ENCODE data around the gene RNF103. TPM values are rescaled to one million over a fixed set of nuclear protein-coding genes. Genes with fewer than 3 reads are reported as not detected.

Gene RNF103
- total and polyA plus RNA-seq, 4 donors: 15.4 to 38.2 (median 19.4) TPM

DNA sequence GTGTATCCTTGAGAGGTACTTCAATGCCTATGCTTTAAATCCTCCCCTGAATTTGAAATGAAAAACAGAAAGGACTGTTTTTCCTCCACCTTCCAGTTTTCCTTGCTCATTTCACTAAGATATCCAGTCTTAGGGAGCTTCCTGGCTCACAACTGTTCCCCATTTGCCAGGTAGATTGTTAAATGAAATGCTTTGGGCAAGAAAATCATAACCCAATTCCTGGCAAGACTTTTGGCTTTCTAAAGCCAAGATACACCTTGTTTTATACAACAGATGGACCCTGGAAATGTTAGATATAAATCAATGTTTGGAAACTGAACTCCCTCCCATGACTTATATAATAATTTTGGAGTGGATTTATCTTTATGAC is 56.9 kb downstream of the RNF103 start:
- H3K4me3 ChIP-seq (ENCODE audit: low read depth in 1 of 3, low read length in 3 of 3): no peak overlapping the region
- H3K36me3 ChIP-seq (ENCODE audit: control insufficient read depth in 4 of 4, insufficient read depth in 3 of 4, low read depth in 1 of 4, low read length in 3 of 4): no peaks in the 10 kb centered on the region
- no peak overlapping the region for H3K9ac ChIP-seq (ENCODE audit: low read depth in 1 of 2, low read length in 2 of 2)
- H3K27ac ChIP-seq (ENCODE audit: low read depth in 1 of 2, low read length in 2 of 2): no peak overlapping the region
- no peak for DNase-seq (ENCODE audit: low spot score)
- H3K27me3 ChIP-seq (ENCODE audit: control insufficient read depth in 4 of 4, insufficient read depth in 4 of 4, low read length in 3 of 4): no peaks in the 10 kb centered on the region
- peaks cover 0 to 10% (median 6%) of the 10 kb centered on the region in 4 donors for H3K4me1 ChIP-seq (ENCODE audit: control insufficient read depth in 4 of 4, insufficient read depth in 4 of 4, low read length in 3 of 4)
- TF ChIP-seq FOXA1 (IDR thresholded peaks at IDR 0.05): no peak
- no peak for TF ChIP-seq GABPA (IDR thresholded peaks at IDR 0.05 in 1 of 2, conservative IDR thresholded peaks at IDR 0.05 in 1 of 2)
- H3K9me3 ChIP-seq (ENCODE audit: control insufficient read depth in 4 of 4, low read length in 3 of 4): no peaks in the 10 kb centered on the region

- no peaks in the 10 kb centered on the region for H3K9me3 ChIP-seq (ENCODE audit: control insufficient read depth in 4 of 4, low read length in 3 of 4)
- H3K9ac ChIP-seq (ENCODE audit: low read depth in 1 of 2, low read length in 2 of 2): no peak overlapping the region
- no peak overlapping the region for H3K4me3 ChIP-seq (ENCODE audit: low read depth in 1 of 3, low read length in 3 of 3)
- H3K27ac ChIP-seq (ENCODE audit: low read depth in 1 of 2, low read length in 2 of 2): no peak overlapping the region
- H3K4me1 ChIP-seq (ENCODE audit: control insufficient read depth in 4 of 4, insufficient read depth in 4 of 4, low read length in 3 of 4): peaks cover 0 to 14% (median 8%) of the 10 kb centered on the region in 4 donors
- no peak for TF ChIP-seq JUND (IDR thresholded peaks at IDR 0.05)
- no peak for TF ChIP-seq HNF4A (conservative IDR thresholded peaks at IDR 0.05)
- TF ChIP-seq TAF1 (conservative IDR thresholded peaks at IDR 0.05): no peak
- no peak for TF ChIP-seq ATF3 (IDR thresholded peaks at IDR 0.05)
- TF ChIP-seq GABPA (IDR thresholded peaks at IDR 0.05 in 1 of 2, conservative IDR thresholded peaks at IDR 0.05 in 1 of 2): no peak
- TF ChIP-seq, protein P1, sequence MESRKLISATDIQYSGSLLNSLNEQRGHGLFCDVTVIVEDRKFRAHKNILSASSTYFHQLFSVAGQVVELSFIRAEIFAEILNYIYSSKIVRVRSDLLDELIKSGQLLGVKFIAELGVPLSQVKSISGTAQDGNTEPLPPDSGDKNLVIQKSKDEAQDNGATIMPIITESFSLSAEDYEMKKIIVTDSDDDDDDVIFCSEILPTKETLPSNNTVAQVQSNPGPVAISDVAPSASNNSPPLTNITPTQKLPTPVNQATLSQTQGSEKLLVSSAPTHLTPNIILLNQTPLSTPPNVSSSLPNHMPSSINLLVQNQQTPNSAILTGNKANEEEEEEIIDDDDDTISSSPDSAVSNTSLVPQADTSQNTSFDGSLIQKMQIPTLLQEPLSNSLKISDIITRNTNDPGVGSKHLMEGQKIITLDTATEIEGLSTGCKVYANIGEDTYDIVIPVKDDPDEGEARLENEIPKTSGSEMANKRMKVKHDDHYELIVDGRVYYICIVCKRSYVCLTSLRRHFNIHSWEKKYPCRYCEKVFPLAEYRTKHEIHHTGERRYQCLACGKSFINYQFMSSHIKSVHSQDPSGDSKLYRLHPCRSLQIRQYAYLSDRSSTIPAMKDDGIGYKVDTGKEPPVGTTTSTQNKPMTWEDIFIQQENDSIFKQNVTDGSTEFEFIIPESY (IDR thresholded peaks at IDR 0.05): no peak
- TF ChIP-seq EGR1 (IDR thresholded peaks at IDR 0.05; ENCODE audit: low read depth in 2 of 2): no peak
- no peak for TF ChIP-seq CTCF (IDR thresholded peaks at IDR 0.05; ENCODE audit: low read depth, low read length, missing input control)
- no peak for TF ChIP-seq HNF4G (IDR thresholded peaks at IDR 0.05)
- no peak for TF ChIP-seq REST (IDR thresholded peaks at IDR 0.05)
- no peak for TF ChIP-seq FOXA2 (IDR thresholded peaks at IDR 0.05)
- no peak for TF ChIP-seq RXRA (IDR thresholded peaks at IDR 0.05)
- TF ChIP-seq FOXA1 (IDR thresholded peaks at IDR 0.05): no peak
- no peak for TF ChIP-seq NR2F2 (IDR thresholded peaks at IDR 0.05)
- TF ChIP-seq MAX (IDR thresholded peaks at IDR 0.05): no peak
- TF ChIP-seq RAD21 (IDR thresholded peaks at IDR 0.05): no peak
- TF ChIP-seq YY1 (IDR thresholded peaks at IDR 0.05): no peak
- no peak for TF ChIP-seq SP1 (IDR thresholded peaks at IDR 0.05)
- H3K27me3 ChIP-seq (ENCODE audit: control insufficient read depth in 4 of 4, insufficient read depth in 4 of 4, low read length in 3 of 4): no peaks in the 10 kb centered on the region
- 80% methylated on average over 6 of the region's 6 CpGs for WGBS
- H3K36me3 ChIP-seq (ENCODE audit: control insufficient read depth in 4 of 4, insufficient read depth in 3 of 4, low read depth in 1 of 4, low read length in 3 of 4): no peaks in the 10 kb centered on the region
- DNase-seq (ENCODE audit: low spot score): no peak
Observed at GRCh38 chr2:86566158-86566820, 57.4 kb downstream of the RNF103 start.

All from liver (tissue), 9 donors.